ENCODE data around the gene CDH13. TPM values are rescaled to one million over a fixed set of nuclear protein-coding genes. Genes with fewer than 3 reads are reported as not detected.

The CDH13 gene
- total and polyA plus RNA-seq, 2 experiments from 2014 or later: 1.2 to 1.5 TPM

DNA sequence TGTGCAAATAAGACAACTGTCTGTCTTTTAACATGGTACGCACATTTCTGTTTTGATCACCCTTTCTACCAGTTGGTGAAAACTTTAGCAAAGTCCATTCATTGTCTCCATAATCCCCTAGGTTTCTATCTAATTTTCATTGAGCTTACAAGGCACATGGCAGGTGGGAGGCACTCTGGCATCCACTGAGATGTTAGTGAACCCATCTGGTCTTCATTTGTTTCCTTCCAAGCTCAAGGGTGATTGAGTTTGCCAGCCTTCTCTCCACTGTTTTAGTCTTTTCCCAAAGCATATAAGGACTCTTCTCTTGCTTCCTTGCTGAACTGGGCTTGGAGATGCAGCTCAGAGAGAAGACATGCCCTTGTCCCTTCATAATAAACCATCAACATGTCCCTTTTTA, 179.1 kb downstream of the CDH13 start:
- H3K79me2 ChIP-seq: no peaks in the 10 kb centered on the region
- no peak for DNase-seq (ENCODE audit: low spot score)
- H4K20me1 ChIP-seq (ENCODE audit: insufficient read depth, poor library complexity, severe bottlenecking): no peaks in the 10 kb centered on the region
- peaks cover 16% of the 10 kb centered on the region for H3K27me3 ChIP-seq
- TF ChIP-seq EZH2 (IDR thresholded peaks at IDR 0.05; ENCODE audit: borderline replicate concordance) (no peak), EZH2phosphoT487 (IDR thresholded peaks at IDR 0.05; ENCODE audit: low read depth, severe bottlenecking, unreplicated experiment) (no peak)
- TF ChIP-seq, protein P1, sequence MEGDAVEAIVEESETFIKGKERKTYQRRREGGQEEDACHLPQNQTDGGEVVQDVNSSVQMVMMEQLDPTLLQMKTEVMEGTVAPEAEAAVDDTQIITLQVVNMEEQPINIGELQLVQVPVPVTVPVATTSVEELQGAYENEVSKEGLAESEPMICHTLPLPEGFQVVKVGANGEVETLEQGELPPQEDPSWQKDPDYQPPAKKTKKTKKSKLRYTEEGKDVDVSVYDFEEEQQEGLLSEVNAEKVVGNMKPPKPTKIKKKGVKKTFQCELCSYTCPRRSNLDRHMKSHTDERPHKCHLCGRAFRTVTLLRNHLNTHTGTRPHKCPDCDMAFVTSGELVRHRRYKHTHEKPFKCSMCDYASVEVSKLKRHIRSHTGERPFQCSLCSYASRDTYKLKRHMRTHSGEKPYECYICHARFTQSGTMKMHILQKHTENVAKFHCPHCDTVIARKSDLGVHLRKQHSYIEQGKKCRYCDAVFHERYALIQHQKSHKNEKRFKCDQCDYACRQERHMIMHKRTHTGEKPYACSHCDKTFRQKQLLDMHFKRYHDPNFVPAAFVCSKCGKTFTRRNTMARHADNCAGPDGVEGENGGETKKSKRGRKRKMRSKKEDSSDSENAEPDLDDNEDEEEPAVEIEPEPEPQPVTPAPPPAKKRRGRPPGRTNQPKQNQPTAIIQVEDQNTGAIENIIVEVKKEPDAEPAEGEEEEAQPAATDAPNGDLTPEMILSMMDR (IDR thresholded peaks at IDR 0.05; ENCODE audit: poor library complexity): no peak
- no peaks in the 10 kb centered on the region for H3K9me2 ChIP-seq (replicated peaks; ENCODE audit: insufficient read depth)
- 96% methylated on average over 1 of the region's 1 CpG for WGBS (ENCODE audit: low lambda C conversion rate, missing lambda C conversion rate)
- no peak overlapping the region for H3K4me3 ChIP-seq
- no peaks in the 10 kb centered on the region for H3K36me3 ChIP-seq (replicated peaks; ENCODE audit: insufficient read depth, low read depth)
- no peaks in the 10 kb centered on the region for H3K9me3 ChIP-seq (ENCODE audit: low read depth)
- no peaks in the 10 kb centered on the region for H3K4me1 ChIP-seq (ENCODE audit: insufficient read depth)
- no peak overlapping the region for H3K27ac ChIP-seq
- H3K4me2 ChIP-seq: no peak overlapping the region
- no peak overlapping the region for H2AFZ ChIP-seq

DNA sequence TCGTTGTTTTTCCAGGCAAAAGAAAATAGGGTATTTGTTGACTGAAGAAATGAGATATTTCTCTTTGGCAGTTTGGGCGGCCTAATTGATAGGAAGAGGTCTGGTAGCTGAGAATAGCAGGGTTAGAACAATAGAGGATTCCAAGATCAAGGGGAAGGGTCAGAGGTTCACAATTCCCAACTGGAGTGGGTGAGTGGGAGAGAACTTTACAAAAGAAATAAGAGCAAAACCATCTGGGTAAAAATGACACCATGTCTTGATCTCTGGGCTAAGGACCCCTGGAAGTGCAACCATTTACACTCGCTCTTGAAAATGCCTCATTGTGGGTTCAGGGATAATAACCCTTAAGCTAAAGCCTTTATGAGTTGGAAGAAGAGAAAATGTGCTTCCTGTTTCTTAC, 180.5 kb downstream of the CDH13 start:
- WGBS (ENCODE audit: low lambda C conversion rate, missing lambda C conversion rate): 59% methylated on average over 3 of the region's 3 CpGs
- H2AFZ ChIP-seq: no peak overlapping the region
- no peak overlapping the region for H3K4me3 ChIP-seq
- H3K27ac ChIP-seq: no peak overlapping the region
- no peaks in the 10 kb centered on the region for H3K36me3 ChIP-seq (replicated peaks; ENCODE audit: insufficient read depth, low read depth)
- H4K20me1 ChIP-seq (ENCODE audit: insufficient read depth, poor library complexity, severe bottlenecking): no peaks in the 10 kb centered on the region
- H3K79me2 ChIP-seq: no peaks in the 10 kb centered on the region
- no peak for DNase-seq (ENCODE audit: low spot score)
- H3K9me2 ChIP-seq (replicated peaks; ENCODE audit: insufficient read depth): no peaks in the 10 kb centered on the region
- TF ChIP-seq, protein P1 (IDR thresholded peaks at IDR 0.05; ENCODE audit: poor library complexity): no peak
- TF ChIP-seq EZH2 (IDR thresholded peaks at IDR 0.05; ENCODE audit: borderline replicate concordance) (no peak), EZH2phosphoT487 (IDR thresholded peaks at IDR 0.05; ENCODE audit: low read depth, severe bottlenecking, unreplicated experiment) (no peak)
- no peaks in the 10 kb centered on the region for H3K9me3 ChIP-seq (ENCODE audit: low read depth)
- peaks cover 22% of the 10 kb centered on the region for H3K27me3 ChIP-seq
- H3K4me1 ChIP-seq (ENCODE audit: insufficient read depth): no peaks in the 10 kb centered on the region
- no peak overlapping the region for H3K4me2 ChIP-seq

DNA sequence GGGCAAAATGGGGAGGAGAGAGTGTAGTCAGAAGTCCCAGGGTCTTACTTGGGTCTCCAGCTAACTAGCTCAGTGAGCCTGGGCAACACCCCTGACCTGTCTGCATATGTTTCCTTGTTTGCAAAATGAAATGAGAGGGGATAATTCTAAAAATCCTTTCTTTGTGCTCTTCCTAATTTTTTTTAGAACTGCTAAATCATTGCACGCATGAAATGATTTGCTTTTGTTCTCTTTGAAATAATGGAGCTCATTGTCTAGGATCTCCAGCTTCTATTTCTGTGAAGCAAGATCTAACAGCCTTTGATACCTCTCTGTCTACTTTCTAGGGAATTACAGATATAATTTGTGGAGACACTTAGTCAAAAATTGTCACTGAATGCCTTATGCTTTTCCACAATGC, 181.3 kb downstream of the CDH13 start:
- Histone ChIP-seq H3K79me2 (no peaks in the 10 kb centered on the region), H2AFZ (no peak overlapping the region), H3K27me3 (peaks cover 28% of the 10 kb centered on the region), H3K9me3 (ENCODE audit: low read depth) (no peaks in the 10 kb centered on the region), H3K27ac (no peak overlapping the region), H3K4me1 (ENCODE audit: insufficient read depth) (no peaks in the 10 kb centered on the region), H4K20me1 (ENCODE audit: insufficient read depth, poor library complexity, severe bottlenecking) (no peaks in the 10 kb centered on the region), H3K36me3 (replicated peaks; ENCODE audit: insufficient read depth, low read depth) (no peaks in the 10 kb centered on the region), H3K9me2 (replicated peaks; ENCODE audit: insufficient read depth) (no peaks in the 10 kb centered on the region), H3K4me3 (no peak overlapping the region), H3K4me2 (no peak overlapping the region)
- WGBS (ENCODE audit: low lambda C conversion rate, missing lambda C conversion rate): 88% methylated on average over 1 of the region's 1 CpG
- TF ChIP-seq EZH2 (IDR thresholded peaks at IDR 0.05; ENCODE audit: borderline replicate concordance) (no peak), EZH2phosphoT487 (IDR thresholded peaks at IDR 0.05; ENCODE audit: low read depth, severe bottlenecking, unreplicated experiment) (no peak)
- TF ChIP-seq, protein P1 (IDR thresholded peaks at IDR 0.05; ENCODE audit: poor library complexity): no peak
- DNase-seq (ENCODE audit: low spot score): no peak

DNA sequence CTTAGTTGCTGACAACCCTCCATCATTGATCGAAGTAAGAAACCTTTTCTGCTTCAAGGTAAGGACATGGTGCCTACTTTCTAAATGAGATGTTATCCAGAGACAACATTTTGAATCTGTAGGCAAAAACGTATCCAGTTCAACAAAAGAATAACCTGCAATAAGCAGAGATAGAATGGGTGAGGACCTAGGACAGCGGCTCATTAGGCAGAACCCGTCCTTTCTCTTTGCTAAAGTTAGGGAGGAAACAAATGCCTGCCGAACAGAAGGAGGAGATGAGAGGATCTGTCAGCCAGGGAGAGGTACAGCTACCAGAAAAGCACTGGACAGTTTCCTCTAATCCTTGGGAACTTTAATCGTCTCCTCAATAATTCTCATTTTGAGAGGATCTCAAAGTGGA, 183.3 kb downstream of the CDH13 start:
- TF ChIP-seq, protein P1 (IDR thresholded peaks at IDR 0.05; ENCODE audit: poor library complexity): no peak
- TF ChIP-seq EZH2phosphoT487 (IDR thresholded peaks at IDR 0.05; ENCODE audit: low read depth, severe bottlenecking, unreplicated experiment): no peak
- no peak for TF ChIP-seq EZH2 (IDR thresholded peaks at IDR 0.05; ENCODE audit: borderline replicate concordance)
- H3K27ac ChIP-seq: no peak overlapping the region
- no peak overlapping the region for H3K4me3 ChIP-seq
- H4K20me1 ChIP-seq (ENCODE audit: insufficient read depth, poor library complexity, severe bottlenecking): no peaks in the 10 kb centered on the region
- no peaks in the 10 kb centered on the region for H3K9me3 ChIP-seq (ENCODE audit: low read depth)
- H3K9me2 ChIP-seq (replicated peaks; ENCODE audit: insufficient read depth): no peaks in the 10 kb centered on the region
- H3K4me2 ChIP-seq: no peak overlapping the region
- WGBS (ENCODE audit: low lambda C conversion rate, missing lambda C conversion rate): 68% methylated on average over 6 of the region's 6 CpGs
- DNase-seq (ENCODE audit: low spot score): no peak
- H3K4me1 ChIP-seq (ENCODE audit: insufficient read depth): no peaks in the 10 kb centered on the region
- H3K36me3 ChIP-seq (replicated peaks; ENCODE audit: insufficient read depth, low read depth): no peaks in the 10 kb centered on the region
- peaks cover 24% of the 10 kb centered on the region for H3K27me3 ChIP-seq
- no peak overlapping the region for H2AFZ ChIP-seq
- no peaks in the 10 kb centered on the region for H3K79me2 ChIP-seq

Measured in hepatocyte (in vitro differentiated cells).